ENCODE results near the gene RABGGTA.
"Not testable (repeated sequence)": the region's sequence is repeated elsewhere in the genome, so short reads cannot be mapped to it uniquely, and the experiment has no call there.

RABGGTA gene

GRCh38 chr14:24228902-24229301, 42.5 kb downstream of the RABGGTA start:
- no peak for TF ChIP-seq Cebpa-rat (IDR thresholded peaks at IDR 0.05)

GRCh38 chr14:24226473-24226872, 44.9 kb downstream of the RABGGTA start:
- Histone ChIP-seq H3K4me3 (no peak overlapping the region), H3K9ac (no peak overlapping the region), H3K36me3 (peaks cover 28% of the 10 kb centered on the region), H3K4me2 (no peak overlapping the region), H4K20me1 (peaks cover 45% of the 10 kb centered on the region), H3K27ac (no peak overlapping the region), H3K4me1 (peaks cover 15% of the 10 kb centered on the region), H3K9me3 (no peaks in the 10 kb centered on the region), H3K27me3 (no peaks in the 10 kb centered on the region)
- TF ChIP-seq Cebpa-rat (IDR thresholded peaks at IDR 0.05) = no peak

More at GRCh38 chr14:24228902-24229301, 42.5 kb downstream of the RABGGTA start:
- Histone ChIP-seq H3K9ac (no peak overlapping the region), H3K9me3 (no peaks in the 10 kb centered on the region), H3K4me1 (peaks cover 24% of the 10 kb centered on the region), H3K27ac (no peak overlapping the region), H3K4me2 (no peak overlapping the region), H3K4me3 (no peak overlapping the region), H3K27me3 (no peaks in the 10 kb centered on the region), H3K36me3 (peaks cover 28% of the 10 kb centered on the region), H4K20me1 (peaks cover 25% of the 10 kb centered on the region; the same call in 1 of the 2 replicates)

- H3K27ac ChIP-seq = no peak overlapping the region
- H3K4me1 ChIP-seq = peaks cover 3% of the 10 kb centered on the region; the same call in 1 of the 2 replicates
- no peak for TF ChIP-seq Cebpa-rat (IDR thresholded peaks at IDR 0.05)
- H3K27me3 ChIP-seq = no peaks in the 10 kb centered on the region
- peaks cover 63% of the 10 kb centered on the region for H4K20me1 ChIP-seq
- H3K4me3 ChIP-seq = no peak overlapping the region
- no peaks in the 10 kb centered on the region for H3K9me3 ChIP-seq
- no peak overlapping the region for H3K9ac ChIP-seq
- peaks cover 26% of the 10 kb centered on the region for H3K36me3 ChIP-seq
- no peak overlapping the region for H3K4me2 ChIP-seq
Observed at GRCh38 chr14:24224618-24225071, 46.8 kb downstream of the RABGGTA start.

DNA sequence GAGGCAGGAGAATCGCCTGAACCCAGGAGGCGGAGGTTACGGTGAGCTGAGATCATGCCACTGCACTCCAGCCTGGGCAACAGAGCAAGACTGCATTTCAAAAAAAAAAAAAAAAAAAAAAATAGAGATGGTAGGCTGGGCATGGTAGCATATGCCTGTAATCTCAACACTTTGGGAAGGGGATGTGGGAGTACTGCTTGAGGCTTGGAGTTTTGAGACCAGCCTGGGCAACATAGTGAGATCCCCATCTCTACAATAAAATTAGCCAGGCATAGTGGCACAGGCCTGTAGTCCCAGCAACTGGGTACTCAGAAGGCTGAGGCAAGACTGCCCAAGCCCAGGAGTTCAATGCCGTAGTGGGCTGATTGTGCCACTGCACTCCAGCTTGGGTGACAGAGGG, 48.4 kb downstream of the RABGGTA start:
- not testable (repeated sequence) for H3K9me3 ChIP-seq, H3K9ac ChIP-seq, H3K27me3 ChIP-seq, H3K27ac ChIP-seq, H3K4me3 ChIP-seq, H3K4me1 ChIP-seq, H3K4me2 ChIP-seq
- H3K36me3 ChIP-seq = peaks cover 21% of the 10 kb centered on the region
- peaks cover 65% of the 10 kb centered on the region for H4K20me1 ChIP-seq

DNA sequence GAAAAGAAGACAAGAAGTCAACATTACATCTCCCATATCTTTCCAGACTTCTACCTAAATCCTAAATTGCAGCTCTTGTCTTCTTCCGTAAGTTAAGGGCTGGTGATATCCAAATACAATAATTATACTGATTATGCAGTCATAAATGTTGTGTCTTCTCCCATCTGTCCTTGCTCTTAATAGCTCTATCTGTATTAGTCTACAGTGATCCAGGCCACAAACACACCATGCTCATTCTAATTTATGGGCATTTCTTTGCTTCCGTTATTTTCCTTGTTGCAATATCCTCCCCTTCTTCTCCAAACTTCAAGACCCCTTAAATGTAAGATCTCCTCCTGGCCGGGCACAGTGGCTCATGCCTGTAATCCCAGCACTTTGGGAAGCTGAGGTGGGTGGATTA, 51.9 kb downstream of the RABGGTA start:
- peaks cover 42% of the 10 kb centered on the region for H4K20me1 ChIP-seq
- H3K27me3 ChIP-seq = no peaks in the 10 kb centered on the region
- no peak for TF ChIP-seq Cebpa-rat (IDR thresholded peaks at IDR 0.05)
- H3K4me1 ChIP-seq = peaks cover 15% of the 10 kb centered on the region
- no peak overlapping the region for H3K4me3 ChIP-seq
- peaks cover 19% of the 10 kb centered on the region for H3K36me3 ChIP-seq
- H3K27ac ChIP-seq = no peak overlapping the region
- no peak overlapping the region for H3K4me2 ChIP-seq
- H3K9me3 ChIP-seq = no peaks in the 10 kb centered on the region
- H3K9ac ChIP-seq = no peak overlapping the region

- no peak overlapping the region for H3K4me3 ChIP-seq
- H4K20me1 ChIP-seq = peaks cover 40% of the 10 kb centered on the region
- peaks cover 19% of the 10 kb centered on the region for H3K4me1 ChIP-seq
- TF ChIP-seq Cebpa-rat (IDR thresholded peaks at IDR 0.05) = no peak
- H3K4me2 ChIP-seq = no peak overlapping the region
- no peaks in the 10 kb centered on the region for H3K9me3 ChIP-seq
- H3K36me3 ChIP-seq = peaks cover 19% of the 10 kb centered on the region
- H3K27me3 ChIP-seq = no peaks in the 10 kb centered on the region
- no peak overlapping the region for H3K27ac ChIP-seq
- H3K9ac ChIP-seq = no peak overlapping the region
Observed at GRCh38 chr14:24219080-24219479, 52.3 kb downstream of the RABGGTA start.

DNA sequence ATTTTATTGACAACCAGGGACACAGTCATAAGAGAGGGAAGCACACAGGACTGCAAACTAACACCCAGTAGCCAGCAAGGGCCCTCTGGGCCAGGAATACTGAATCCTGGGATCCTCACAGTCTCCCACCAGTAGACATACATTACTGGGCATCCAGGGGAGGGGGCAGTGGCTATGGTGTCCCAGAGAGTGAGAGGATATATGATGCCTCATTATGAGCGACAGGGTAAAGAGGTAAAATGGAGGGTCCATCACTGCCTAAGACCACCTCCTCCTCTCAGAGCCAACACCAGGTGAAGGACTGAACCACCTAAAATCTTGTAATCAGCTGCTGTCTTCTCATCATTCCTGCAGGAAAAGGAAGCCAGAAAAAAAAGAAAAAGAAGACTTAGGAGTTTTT, 54.5 kb downstream of the RABGGTA start:
- H3K4me3 ChIP-seq, H3K27ac ChIP-seq, H3K9ac ChIP-seq, H3K4me2 ChIP-seq, H3K9me3 ChIP-seq, H3K27me3 ChIP-seq: not testable (repeated sequence)
- Histone ChIP-seq H4K20me1 (peaks cover 24% of the 10 kb centered on the region), H3K4me1 (peaks cover 33% of the 10 kb centered on the region), H3K36me3 (peaks cover 19% of the 10 kb centered on the region)

- H3K27ac ChIP-seq = no peak overlapping the region
- H3K4me3 ChIP-seq = 0 out of 2 replicates have a peak overlapping the region, but pooled peaks have one; percentile 77
- peaks cover 22% of the 10 kb centered on the region for H3K36me3 ChIP-seq
- H3K9ac ChIP-seq = no peak overlapping the region
- peak overlapping the region; percentile 85; the same call in 1 of the 2 replicates for H3K4me2 ChIP-seq
- H3K9me3 ChIP-seq = no peaks in the 10 kb centered on the region
- H3K27me3 ChIP-seq = no peaks in the 10 kb centered on the region
- H4K20me1 ChIP-seq = peaks cover 19% of the 10 kb centered on the region
- H3K4me1 ChIP-seq = peaks cover 38% of the 10 kb centered on the region
- no peak for TF ChIP-seq Cebpa-rat (IDR thresholded peaks at IDR 0.05)
Observed at GRCh38 chr14:24216345-24216699, 55.1 kb downstream of the RABGGTA start.

All from BLaER1 (cell line).